ENCODE results near the gene TMEM38B.
"Not testable (repeated sequence)": the region's sequence is repeated elsewhere in the genome, so short reads cannot be mapped to it uniquely, and the experiment has no call there.

The TMEM38B gene

GRCh38 chr9:105681724-105682123 is 12.6 kb upstream of the TMEM38B start:
- DNase-seq, result no peak

GRCh38 chr9:105683688-105684275 is 10.6 kb upstream of the TMEM38B start:
- no peak for DNase-seq

GRCh38 chr9:105686936-105687335 is 7.4 kb upstream of the TMEM38B start:
- no peak for DNase-seq

- DNase-seq, result no peak
Observed at GRCh38 chr9:105690742-105691141, 3.6 kb upstream of the TMEM38B start.

- no peak for DNase-seq
Observed at GRCh38 chr9:105693435-105694189, 729 bp upstream of the TMEM38B start.

GRCh38 chr9:105694848-105695581 is 674 bp downstream of the TMEM38B start:
- DNase-seq, result peak; percentile 57

GRCh38 chr9:105696219-105696793 is 2.0 kb downstream of the TMEM38B start:
- DNase-seq, result no peak

GRCh38 chr9:105697871-105698270 is 3.5 kb downstream of the TMEM38B start:
- no peak for DNase-seq

- DNase-seq, result no peak
Observed at GRCh38 chr9:105698348-105698870, 4.1 kb downstream of the TMEM38B start.

- no peak for DNase-seq
Observed at GRCh38 chr9:105700668-105701067, 6.3 kb downstream of the TMEM38B start.

- DNase-seq, result no peak
Observed at GRCh38 chr9:105701145-105701544, 6.8 kb downstream of the TMEM38B start.

GRCh38 chr9:105702207-105702606 is 7.9 kb downstream of the TMEM38B start:
- DNase-seq, result no peak

- DNase-seq, result not testable (repeated sequence)
Observed at GRCh38 chr9:105703638-105704037, 9.3 kb downstream of the TMEM38B start.

- DNase-seq, result no peak
Observed at GRCh38 chr9:105706156-105706555, 11.8 kb downstream of the TMEM38B start.

- DNase-seq, result no peak
Observed at GRCh38 chr9:105708405-105708804, 14.1 kb downstream of the TMEM38B start.

- no peak for DNase-seq
Observed at GRCh38 chr9:105710638-105711037, 16.3 kb downstream of the TMEM38B start.

GRCh38 chr9:105711867-105712266 is 17.5 kb downstream of the TMEM38B start:
- no peak for DNase-seq

GRCh38 chr9:105712297-105712696 is 18.0 kb downstream of the TMEM38B start:
- no peak for DNase-seq

GRCh38 chr9:105712773-105713172 is 18.4 kb downstream of the TMEM38B start:
- DNase-seq, result no peak

- no peak for DNase-seq
Observed at GRCh38 chr9:105713260-105714019, 19.1 kb downstream of the TMEM38B start.

- DNase-seq, result no peak
Observed at GRCh38 chr9:105714020-105714331, 19.6 kb downstream of the TMEM38B start.

GRCh38 chr9:105716146-105716545 is 21.8 kb downstream of the TMEM38B start:
- DNase-seq, result no peak

GRCh38 chr9:105722099-105722498 is 27.8 kb downstream of the TMEM38B start:
- DNase-seq, result no peak

Data from stimulated activated naive CD4-positive, alpha-beta T cell treated with Interleukin-2 at 50 U/mL for 16 hours (primary cell).